Breast epithelium (tissue), 4 donors: ENCODE data around the gene DIS3L. TPM values are rescaled to one million over a fixed set of nuclear protein-coding genes. Genes with fewer than 3 reads are reported as not detected.

Experiments used
- DNase-seq, 2 donors: peaks; one replicate each; pipeline ENCODE4 v3.0.0-alpha.2; 2019; ENCODE audit warnings: low spot score in 2 of 2
- H3K27ac ChIP-seq, 2 donors: fragments of 200-600 bp; sonication (generic) in 1 of 2; one replicate each; pipeline ENCODE4 v1.5.1; 2016 to 2019; ENCODE audit warnings: mild to moderate bottlenecking in 1 of 2
- H3K27me3 ChIP-seq, 2 donors: fragments of 200-600 bp; sonication (generic) in 1 of 2; one replicate each; pipeline versions ENCODE4 v1.5.1 to v1.6.0; 2017 to 2019; ENCODE audit warnings: control low read depth in 1 of 2, mild to moderate bottlenecking in 1 of 2
- H3K36me3 ChIP-seq: fragments of 200-600 bp; one replicate; pipeline ENCODE4 v1.5.1; 2019
- H3K4me1 ChIP-seq, 2 donors: fragments of 200-600 bp; sonication (generic); one replicate each; pipeline ENCODE4 v1.5.1; 2016 to 2019; ENCODE audit warnings: control low read depth in 1 of 2
- H3K4me3 ChIP-seq, 3 donors: fragments of 200-600 bp; sonication (generic); 1 replicate in 2 of 3; 2 replicates in 1 of 3; pipeline ENCODE4 v1.5.1; 2016 to 2019; ENCODE audit warnings: mild to moderate bottlenecking in 3 of 3, moderate library complexity in 2 of 3
- H3K9me3 ChIP-seq, 2 donors: fragments of 200-600 bp; sonication (generic) in 1 of 2; one replicate each; pipeline ENCODE4 v1.5.1; 2016 to 2019; ENCODE audit warnings: control low read depth in 1 of 2
- CTCF ChIP-seq, 3 donors: fragments of 450-650 bp; IDR thresholded peaks; one replicate each; pipeline ENCODE4 v1.5.1; 2016 to 2017; ENCODE audit warnings: antibody characterized with exemption in 3 of 3, mild to moderate bottlenecking in 3 of 3, moderate library complexity in 3 of 3
- POLR2A ChIP-seq: fragments of 450-650 bp; IDR thresholded peaks from one replicate; pipeline ENCODE4 v1.6.1; 2016; ENCODE audit warnings: antibody characterized with exemption, mild to moderate bottlenecking, moderate library complexity
- POLR2AphosphoS5 ChIP-seq, 3 donors: sonication (generic); formaldehyde crosslinking; IDR thresholded peaks; one replicate each; pipeline ENCODE4 v1.6.1; 2017; ENCODE audit warnings: antibody characterized with exemption in 3 of 3
- intact Hi-C: fragments of 100-400 bp; cut with DNase I; formaldehyde crosslinking; loops from one replicate; pipeline ENCODE4 v1.15.1; 2023; ENCODE audit warnings: low total_unique reads
- total RNA-seq, 3 donors: library from RNA; depleted of rRNA; stranded (reverse); fragments of >200 nt; gene quantifications; one replicate each; pipeline ENCODE4 v1.1.0, GENCODE V29; 2016

DIS3L gene
- total RNA-seq, 3 donors from 2014 or later: 37.0 to 46.4 (median 43.2) TPM

GRCh38 chr15:66251790-66252684 is 41.3 kb upstream of the DIS3L start:
- H3K27me3 ChIP-seq: peaks cover 5 to 45% of the 10 kb centered on the region in 2 donors
- peak overlapping the region; percentile 45 to 80 (median 54) for H3K4me3 ChIP-seq
- H3K27ac ChIP-seq: no peak overlapping the region
- H3K9me3 ChIP-seq: no peaks in the 10 kb centered on the region
- no peaks in the 10 kb centered on the region for H3K36me3 ChIP-seq
- H3K4me1 ChIP-seq: peaks cover 4 to 9% of the 10 kb centered on the region in 2 donors
- intact Hi-C loops: no loop called here
- TF ChIP-seq POLR2A (no peak), CTCF (IDR thresholded peaks at IDR 0.05) (peak in 2 of 3 donors; percentile 39 to 58), POLR2AphosphoS5 (IDR thresholded peaks at IDR 0.05) (no peak)
- DNase-seq: no peak

GRCh38 chr15:66252685-66253417 is 40.5 kb upstream of the DIS3L start:
- peak overlapping the region; percentile 45 to 80 (median 54) for H3K4me3 ChIP-seq
- DNase-seq: no peak
- H3K9me3 ChIP-seq: no peaks in the 10 kb centered on the region
- intact Hi-C loops: no loop called here
- H3K27ac ChIP-seq: no peak overlapping the region
- TF ChIP-seq CTCF (IDR thresholded peaks at IDR 0.05): no peak
- TF ChIP-seq POLR2A: no peak
- TF ChIP-seq POLR2AphosphoS5 (IDR thresholded peaks at IDR 0.05): no peak
- H3K4me1 ChIP-seq: peaks cover 4 to 9% of the 10 kb centered on the region in 2 donors
- no peaks in the 10 kb centered on the region for H3K36me3 ChIP-seq
- H3K27me3 ChIP-seq: peaks cover 5 to 45% of the 10 kb centered on the region in 2 donors

- H3K27me3 ChIP-seq: peaks cover 5 to 45% of the 10 kb centered on the region in 2 donors
- TF ChIP-seq POLR2A (no peak), CTCF (IDR thresholded peaks at IDR 0.05) (no peak), POLR2AphosphoS5 (IDR thresholded peaks at IDR 0.05) (no peak)
- peaks cover 4 to 9% of the 10 kb centered on the region in 2 donors for H3K4me1 ChIP-seq
- no peaks in the 10 kb centered on the region for H3K9me3 ChIP-seq
- H3K27ac ChIP-seq: no peak within 1 kb of the TSS
- DNase-seq: no peak
- peak within 1 kb of the TSS; percentile 45 to 80 (median 54) for H3K4me3 ChIP-seq
- intact Hi-C loops: no loop called here
- no peaks in the 10 kb centered on the region for H3K36me3 ChIP-seq
Observed at GRCh38 chr15:66253418-66254088, 39.8 kb upstream of the DIS3L start, which contains the start of gene MEGF11. TSS of gene MEGF11 (minus strand) at chr15:66253750. CDS start at chr15:66128403, 125,347 bp downstream.

- Histone ChIP-seq H3K4me1 (peaks cover 4 to 9% of the 10 kb centered on the region in 2 donors), H3K27ac (no peak overlapping the region), H3K9me3 (no peaks in the 10 kb centered on the region), H3K27me3 (peaks cover 5 to 45% of the 10 kb centered on the region in 2 donors), H3K4me3 (peak overlapping the region; percentile 45 to 80 (median 54)), H3K36me3 (no peaks in the 10 kb centered on the region)
- intact Hi-C loops: no loop called here
- no peak for DNase-seq
- no peak for TF ChIP-seq CTCF (IDR thresholded peaks at IDR 0.05)
- TF ChIP-seq POLR2AphosphoS5 (IDR thresholded peaks at IDR 0.05): no peak
- no peak for TF ChIP-seq POLR2A
Observed at GRCh38 chr15:66254089-66254950, 39.0 kb upstream of the DIS3L start.
